ENCODE results near the gene CSNK1G2.

The CSNK1G2 gene

GRCh38 chr19:1933942-1934341 is 7.0 kb upstream of the CSNK1G2 start:
- no peak overlapping the region for H3K4me3 ChIP-seq (ENCODE audit: low read length)
- TF ChIP-seq CTCF (conservative IDR thresholded peaks at IDR 0.05; ENCODE audit: low read depth, low read length) = no peak
- DNase-seq (ENCODE audit: low read depth) = no peak

- no peak for TF ChIP-seq CTCF (conservative IDR thresholded peaks at IDR 0.05; ENCODE audit: low read depth, low read length)
- no peak overlapping the region for H3K4me3 ChIP-seq (ENCODE audit: low read length)
- no peak for DNase-seq (ENCODE audit: low read depth)
Observed at GRCh38 chr19:1935484-1936208, 5.3 kb upstream of the CSNK1G2 start.

- no peak for TF ChIP-seq CTCF (conservative IDR thresholded peaks at IDR 0.05; ENCODE audit: low read depth, low read length)
- H3K4me3 ChIP-seq (ENCODE audit: low read length) = no peak overlapping the region
- DNase-seq (ENCODE audit: low read depth) = no peak
Observed at GRCh38 chr19:1936430-1936829, 4.5 kb upstream of the CSNK1G2 start.

GRCh38 chr19:1936916-1937610 is 3.9 kb upstream of the CSNK1G2 start:
- no peak overlapping the region for H3K4me3 ChIP-seq (ENCODE audit: low read length)
- no peak for TF ChIP-seq CTCF (conservative IDR thresholded peaks at IDR 0.05; ENCODE audit: low read depth, low read length)
- no peak for DNase-seq (ENCODE audit: low read depth)

GRCh38 chr19:1938071-1938470 is 2.9 kb upstream of the CSNK1G2 start:
- no peak for DNase-seq (ENCODE audit: low read depth)
- no peak for TF ChIP-seq CTCF (conservative IDR thresholded peaks at IDR 0.05; ENCODE audit: low read depth, low read length)
- H3K4me3 ChIP-seq (ENCODE audit: low read length) = no peak overlapping the region

- DNase-seq (ENCODE audit: low read depth) = peak; percentile 57
- peak overlapping the region; percentile 79 for H3K4me3 ChIP-seq (ENCODE audit: low read length)
- TF ChIP-seq CTCF (conservative IDR thresholded peaks at IDR 0.05; ENCODE audit: low read depth, low read length) = no peak
Observed at GRCh38 chr19:1942078-1942933, 1.3 kb downstream of the CSNK1G2 start.

Data from retinal pigment epithelial cell (primary cell).